IMR-90 (cell line): ENCODE results near the gene MAN2A2. TPM values are rescaled to one million over a fixed set of nuclear protein-coding genes. Genes with fewer than 3 reads are reported as not detected.

Source experiments
- ATAC-seq: fragments of 200-7000 bp; cut with Tn5 transposase; 2 replicates; pipeline ENCODE4 v1.9.1; 2020; ENCODE audit warnings: low read depth, mild to moderate bottlenecking, moderate library complexity
- BruUV-seq: library from RNA; stranded (reverse); fragments of 400-500 nt; replicated peaks from 2 replicates; lab custom pipeline; 2021; lab: Mats Ljungman, UMichigan
- CTCF ChIA-PET: fragments of 300-600 bp; formaldehyde crosslinking; extraction: SDS; loops from one replicate; lab custom pipeline; 2021; ENCODE audit warnings: antibody characterized with exemption; lab: Yijun Ruan, JAX
- POLR2A ChIA-PET: fragments of 300-600 bp; sonication (Branson Sonifier 250); formaldehyde crosslinking; loops from one replicate; lab custom pipeline; 2022; ENCODE audit warnings: antibody characterized with exemption; ENCODE audit not compliant: unreplicated experiment; lab: Charles Lee
- DNase-seq: peaks from one replicate; pipeline ENCODE4 v3.0.0; 2013
- H2AFZ ChIP-seq: replicated peaks from 2 replicates; pipeline ENCODE3; 2013; ENCODE audit warnings: low read length, mild to moderate bottlenecking; ENCODE audit not compliant: poor library complexity
- H2AK5ac ChIP-seq: 2 replicates; pipeline ENCODE4 v1.6.1; 2013; ENCODE audit warnings: low read depth, low read length, inconsistent platforms
- H2AK9ac ChIP-seq: replicated peaks from 2 replicates; pipeline ENCODE3; 2013; ENCODE audit warnings: mild to moderate bottlenecking, low read depth, low read length, moderate library complexity; ENCODE audit not compliant: poor library complexity
- H2BK120ac ChIP-seq: 2 replicates; pipeline ENCODE4 v1.6.1; 2013; ENCODE audit warnings: low read depth, low read length, inconsistent platforms
- H2BK15ac ChIP-seq: 3 replicates; pipeline ENCODE4 v1.6.1; 2013; ENCODE audit warnings: low read depth, low read length, inconsistent platforms
- H2BK20ac ChIP-seq: 2 replicates; pipeline ENCODE4 v1.6.1; 2013; ENCODE audit warnings: low read depth, mild to moderate bottlenecking, inconsistent platforms, low read length, moderate library complexity
- H2BK5ac ChIP-seq: 2 replicates; pipeline ENCODE4 v1.6.1; 2013; ENCODE audit warnings: mild to moderate bottlenecking, low read depth, low read length, inconsistent platforms; ENCODE audit not compliant: poor library complexity, severe bottlenecking
- H3K14ac ChIP-seq: replicated peaks from 2 replicates; pipeline ENCODE4 v1.6.1; 2013; ENCODE audit warnings: low read depth, low read length, inconsistent platforms
- H3K18ac ChIP-seq: 2 replicates; pipeline ENCODE4 v1.6.1; 2013; ENCODE audit warnings: low read depth, low read length, control low read depth
- H3K23ac ChIP-seq: 2 replicates; pipeline ENCODE4 v1.6.1; 2013; ENCODE audit warnings: low read depth, low read length, inconsistent platforms
- H3K27ac ChIP-seq: 2 replicates; pipeline ENCODE4 v1.5.1; 2013; ENCODE audit warnings: mild to moderate bottlenecking, control low read depth, low read length; ENCODE audit not compliant: insufficient read depth
- H3K27me3 ChIP-seq: 2 replicates; pipeline ENCODE4 v1.6.1; 2013; ENCODE audit warnings: low read length; ENCODE audit not compliant: control insufficient read depth, insufficient read depth
- H3K36me3 ChIP-seq: 2 replicates; pipeline ENCODE4 v1.6.1; 2013; ENCODE audit warnings: low read length, mixed read lengths; ENCODE audit not compliant: control insufficient read depth, insufficient read depth
- H3K4ac ChIP-seq: 2 replicates; pipeline ENCODE4 v1.6.1; 2013; ENCODE audit warnings: low read depth, low read length, inconsistent platforms
- H3K4me1 ChIP-seq: 2 replicates; pipeline ENCODE4 v1.6.1; 2013; ENCODE audit warnings: low read length, mixed read lengths; ENCODE audit not compliant: control insufficient read depth, insufficient read depth
- H3K4me2 ChIP-seq: 2 replicates; pipeline ENCODE4 v1.6.1; 2013; ENCODE audit warnings: low read depth, mild to moderate bottlenecking, control low read depth, low read length, moderate library complexity
- H3K4me3 ChIP-seq: 2 replicates; pipeline ENCODE4 v1.5.1; 2013; ENCODE audit warnings: low read depth, mild to moderate bottlenecking, control low read depth, low read length, moderate library complexity; ENCODE audit not compliant: insufficient read depth
- H3K56ac ChIP-seq: 2 replicates; pipeline ENCODE4 v1.6.1; 2013; ENCODE audit warnings: low read length, inconsistent platforms; ENCODE audit not compliant: insufficient read depth; ENCODE audit errors: extremely low read depth
- H3K79me1 ChIP-seq, 2 experiments: 2 replicates each; pipeline ENCODE4 v1.6.1; 2013; ENCODE audit warnings: low read length in 2 of 2, inconsistent platforms in 1 of 2, low read depth in 1 of 2
- H3K9ac ChIP-seq: 2 replicates; pipeline ENCODE4 v1.6.1; 2013; ENCODE audit warnings: low read depth, low read length, control low read depth
- H3K9me1 ChIP-seq: 2 replicates; pipeline ENCODE4 v1.6.1; 2013; ENCODE audit warnings: low read length, inconsistent platforms; ENCODE audit not compliant: insufficient read depth
- H3K9me3 ChIP-seq: 2 replicates; pipeline ENCODE4 v1.6.1; 2013; ENCODE audit warnings: low read length; ENCODE audit not compliant: control insufficient read depth, insufficient read depth
- H4K20me1 ChIP-seq: 2 replicates; pipeline ENCODE4 v1.6.1; 2013; ENCODE audit warnings: low read length, inconsistent platforms; ENCODE audit not compliant: insufficient read depth
- H4K5ac ChIP-seq: 2 replicates; pipeline ENCODE4 v1.6.1; 2013; ENCODE audit warnings: mild to moderate bottlenecking, low read depth, low read length, control low read depth
- H4K8ac ChIP-seq, 2 experiments: 2 replicates each; pipeline ENCODE4 v1.6.1; 2013; ENCODE audit warnings: low read depth in 2 of 2, low read length in 2 of 2, control low read depth in 1 of 2, inconsistent platforms in 1 of 2
- H4K91ac ChIP-seq: 2 replicates; pipeline ENCODE4 v1.6.1; 2013; ENCODE audit warnings: low read depth, low read length, inconsistent platforms; ENCODE audit not compliant: insufficient read depth
- BHLHE40 ChIP-seq: fragments of 150-350 bp; IDR thresholded peaks from 2 replicates; pipeline ENCODE4 v1.6.1; 2016; ENCODE audit warnings: mild to moderate bottlenecking, low read depth, low read length
- CEBPB ChIP-seq: IDR thresholded peaks from 2 replicates; pipeline ENCODE4 v1.6.1; 2012; ENCODE audit warnings: low read depth, low read length, improper control_type of control experiment
- CHD1 ChIP-seq: IDR thresholded peaks from 2 replicates; pipeline ENCODE4 v1.6.1; 2012; ENCODE audit warnings: low read depth, low read length, improper control_type of control experiment
- CTCF ChIP-seq: conservative IDR thresholded peaks from 2 replicates; pipeline ENCODE4 v1.5.1; 2012; ENCODE audit warnings: mild to moderate bottlenecking, low read depth, low read length, improper control_type of control experiment
- ELK1 ChIP-seq: fragments of 150-350 bp; IDR thresholded peaks from 2 replicates; pipeline ENCODE4 v1.6.1; 2016; ENCODE audit warnings: low read depth, mild to moderate bottlenecking, low read length, moderate library complexity, borderline replicate concordance
- FOS ChIP-seq: fragments of 150-350 bp; IDR thresholded peaks from 2 replicates; pipeline ENCODE4 v1.6.1; 2016; ENCODE audit warnings: low read depth, low read length
- MAFK ChIP-seq: IDR thresholded peaks from 2 replicates; pipeline ENCODE4 v1.6.1; 2012; ENCODE audit warnings: low read depth, low read length, improper control_type of control experiment
- MAZ ChIP-seq: IDR thresholded peaks from 2 replicates; pipeline ENCODE4 v1.6.1; 2012; ENCODE audit warnings: low read depth, mild to moderate bottlenecking, low read length, improper control_type of control experiment, moderate library complexity, borderline replicate concordance
- MXI1 ChIP-seq: IDR thresholded peaks from 2 replicates; pipeline ENCODE4 v1.6.1; 2012; ENCODE audit warnings: low read depth, mild to moderate bottlenecking, low read length, moderate library complexity, borderline replicate concordance
- NFE2L2 ChIP-seq: fragments of 150-350 bp; IDR thresholded peaks from 2 replicates; pipeline ENCODE4 v1.6.1; 2016; ENCODE audit warnings: low read depth, mild to moderate bottlenecking, low read length
- POLR2A ChIP-seq: IDR thresholded peaks from 2 replicates; pipeline ENCODE4 v1.6.1; 2012; ENCODE audit warnings: mild to moderate bottlenecking, low read depth, low read length
- RAD21 ChIP-seq: IDR thresholded peaks from 2 replicates; pipeline ENCODE4 v1.6.1; 2012; ENCODE audit warnings: low read length, improper control_type of control experiment
- RCOR1 ChIP-seq: IDR thresholded peaks from 2 replicates; pipeline ENCODE4 v1.6.1; 2012; ENCODE audit warnings: mild to moderate bottlenecking, low read length, improper control_type of control experiment; ENCODE audit not compliant: insufficient replicate concordance
- RFX5 ChIP-seq: IDR thresholded peaks from 2 replicates; pipeline ENCODE4 v1.8.0; 2012; ENCODE audit warnings: low read depth, mild to moderate bottlenecking, low read length, moderate library complexity
- SMC3 ChIP-seq: fragments of 150-350 bp; IDR thresholded peaks from 2 replicates; pipeline ENCODE4 v1.6.1; 2016; ENCODE audit warnings: low read depth, mild to moderate bottlenecking, antibody characterized with exemption, low read length, moderate library complexity
- USF2 ChIP-seq: fragments of 150-350 bp; IDR thresholded peaks from 2 replicates; pipeline ENCODE4 v1.6.1; 2017; ENCODE audit warnings: mild to moderate bottlenecking, antibody characterized with exemption, low read length, low read depth
- WGBS, 2 experiments: methylation state at CpG; one replicate each; pipeline versions ENCODE4 v1.1.5 to v1.1.7; 2013; ENCODE audit warnings: missing lambda C conversion rate in 2 of 2; ENCODE audit not compliant: insufficient read length in 1 of 2; ENCODE audit errors: extremely low coverage in 2 of 2; 5-methylcytosine and 5-hydroxymethylcytosine counted together
- dilution Hi-C: fragments of 300-500 bp; cut with HindIII; formaldehyde crosslinking; loops from one replicate; pipeline ENCODE4 v1.14.3; 2018; ENCODE audit warnings: low sequenced_read_pairs; ENCODE audit not compliant: unreplicated experiment
- in situ Hi-C: fragments of 300-500 bp; cut with MboI; formaldehyde crosslinking; loops from 3 replicates; pipeline ENCODE4 v1.14.3; 2019; ENCODE audit warnings: low sequenced_read_pairs, inconsistent platforms, mixed read lengths
- intact Hi-C: fragments of 100-400 bp; cut with micrococcal nuclease; formaldehyde crosslinking; loops from 2 replicates; pipeline ENCODE4 v1.10.0; 2022
- polyA plus RNA-seq, 3 experiments: library from polyadenylated mRNA; depleted of rRNA; stranded (reverse); fragments of >200 nt; gene quantifications; 2 replicates each; pipeline ENCODE4 v1.2.3, GENCODE V29; 2012; ENCODE audit warnings: low replicate concordance in 1 of 3
- total RNA-seq: library from RNA; depleted of rRNA; stranded (reverse); fragments of >200 nt; gene quantifications from 2 replicates; pipeline ENCODE4 v1.2.3, GENCODE V29; 2012

The MAN2A2 gene
- total and polyA plus RNA-seq, 2 of the 4 experiments (the other 2 are of a cell fraction), result 3.4 to 52.5 TPM

GRCh38 chr15:90946941-90947576 is 44.0 kb downstream of the MAN2A2 start:
- intact Hi-C loops (no loop called here), dilution Hi-C loops (no loop called here), in situ Hi-C loops (no loop called here)
- no peaks in the 10 kb centered on the region; a peak in 2 of 4 replicates for H3K79me1 ChIP-seq
- peaks cover 4% of the 10 kb centered on the region; the same call in 1 of the 2 replicates for H4K20me1 ChIP-seq
- H3K27ac ChIP-seq, result no peak overlapping the region
- ATAC-seq, result no peak
- H3K27me3 ChIP-seq, result no peaks in the 10 kb centered on the region
- H3K36me3 ChIP-seq, result peaks cover 81% of the 10 kb centered on the region
- no peaks in the 10 kb centered on the region for H3K9me1 ChIP-seq
- TF ChIP-seq ELK1, result no peak
- TF ChIP-seq MAFK, result no peak
- no peak for TF ChIP-seq POLR2A
- TF ChIP-seq MXI1, result no peak
- no peak for TF ChIP-seq NFE2L2
- no peak for TF ChIP-seq FOS
- TF ChIP-seq CTCF, result no peak
- no peak for TF ChIP-seq MAZ
- no peak for TF ChIP-seq BHLHE40
- TF ChIP-seq CEBPB, result no peak
- no peak for TF ChIP-seq RFX5
- no peak for TF ChIP-seq RAD21
- no peak for TF ChIP-seq USF2
- TF ChIP-seq RCOR1, result no peak
- TF ChIP-seq CHD1, result no peak
- TF ChIP-seq SMC3, result no peak
- H3K4me1 ChIP-seq, result no peaks in the 10 kb centered on the region
- H2BK15ac ChIP-seq, result no peak overlapping the region
- no peak overlapping the region for H3K4me2 ChIP-seq
- WGBS, 2 experiments, result 96% methylated on average over 4 of the region's 8 CpGs; no CpG with 5 or more reads in 1 of the 2 experiments
- H2BK120ac ChIP-seq, result no peak overlapping the region
- no peak overlapping the region for H3K14ac ChIP-seq
- no peak overlapping the region for H4K91ac ChIP-seq
- H2AFZ ChIP-seq, result no peak overlapping the region
- no peak overlapping the region for H3K4ac ChIP-seq
- H3K18ac ChIP-seq, result no peak overlapping the region
- no peak overlapping the region for H4K8ac ChIP-seq
- ChIA-PET POLR2A (no interaction called here), CTCF (interaction anchor here (2.3 kb wide), 1 partner anchor 12 kb away, joined by 8 read pairs; the partner anchor contains the start of gene UNC45A)
- H3K9me3 ChIP-seq, result no peaks in the 10 kb centered on the region
- no TSS peak for BruUV-seq
- no peak overlapping the region for H2BK20ac ChIP-seq
- H3K23ac ChIP-seq, result no peak overlapping the region
- no peak overlapping the region for H3K4me3 ChIP-seq
- no peak overlapping the region for H4K5ac ChIP-seq
- no peak overlapping the region for H2BK5ac ChIP-seq
- no peak overlapping the region for H2AK9ac ChIP-seq
- DNase-seq, result no peak
- no peak overlapping the region for H3K56ac ChIP-seq
- no peak overlapping the region for H2AK5ac ChIP-seq
- no peak overlapping the region for H3K9ac ChIP-seq
